GM12878 (cell line): ENCODE measurements around the gene MGME1. TPM values are rescaled to one million over a fixed set of nuclear protein-coding genes. Genes with fewer than 3 reads are reported as not detected.

ENCODE experiments used
- ATAC-seq: fragments of 200-7000 bp; cut with Tn5 transposase; 3 replicates; pipeline ENCODE4 v1.9.1; 2020; ENCODE audit warnings: mild to moderate bottlenecking, moderate library complexity
- BruUV-seq: library from RNA; stranded (reverse); fragments of 400-500 nt; replicated peaks from 2 replicates; lab custom pipeline; 2021; lab: Mats Ljungman, UMichigan
- CTCF ChIA-PET: fragments of 300-600 bp; sonication (Branson Sonifier 250); formaldehyde crosslinking; extraction: SDS; loops from one replicate; lab custom pipeline; 2021; ENCODE audit warnings: inconsistent platforms; lab: Yijun Ruan, JAX
- POLR2A ChIA-PET: fragments of 350-600 bp; formaldehyde crosslinking; extraction: SDS; loops from one replicate; lab custom pipeline; 2021; ENCODE audit warnings: inconsistent platforms; lab: Charles Lee
- RAD21 ChIA-PET: fragments of 300-600 bp; sonication (Branson Sonifier 250); formaldehyde crosslinking; loops from one replicate; lab custom pipeline; 2023; ENCODE audit warnings: antibody characterized with exemption; ENCODE audit not compliant: unreplicated experiment; lab: Charles Lee
- SMC1A ChIA-PET: fragments of 300-600 bp; sonication (Branson Sonifier 250); formaldehyde crosslinking; loops from one replicate; lab custom pipeline; 2023; ENCODE audit not compliant: unreplicated experiment, uncharacterized antibody; lab: Charles Lee
- DNase-seq: peaks from one replicate; pipeline ENCODE4 v3.0.0-alpha.2; 2011; ENCODE audit warnings: low read depth, low spot score
- FAIRE-seq: peaks from 3 replicates; lab custom pipeline; 2011; peaks lifted over from hg19 to GRCh38; lab: Jason Lieb, UNC
- H2AFZ ChIP-seq: 2 replicates; pipeline ENCODE4 v1.6.0; 2011; ENCODE audit warnings: low read depth, low read length, control low read depth; ENCODE audit not compliant: control insufficient read depth
- H3K27ac ChIP-seq: 2 replicates; pipeline ENCODE4 v1.5.1; 2011; ENCODE audit warnings: control low read depth; ENCODE audit not compliant: control insufficient read depth, insufficient read depth
- H3K27me3 ChIP-seq, 2 experiments: replicated peaks in 1 of 2; 2 replicates each; pipeline versions ENCODE4 v1.6.0 to v1.6.1; 2011; ENCODE audit warnings: low read length in 1 of 2; ENCODE audit not compliant: control insufficient read depth in 2 of 2, insufficient read depth in 2 of 2
- H3K36me3 ChIP-seq, 2 experiments: 2 replicates each; pipeline ENCODE4 v1.5.1; 2011; ENCODE audit warnings: low read length in 1 of 2; ENCODE audit not compliant: control insufficient read depth in 2 of 2, insufficient read depth in 2 of 2
- H3K4me1 ChIP-seq: 2 replicates; pipeline ENCODE4 v1.6.1; 2011; ENCODE audit warnings: mild to moderate bottlenecking, low read length, moderate library complexity, mixed read lengths; ENCODE audit not compliant: control insufficient read depth, insufficient read depth
- H3K4me2 ChIP-seq: 2 replicates; pipeline ENCODE4 v1.6.0; 2011; ENCODE audit warnings: control low read depth; ENCODE audit not compliant: control insufficient read depth, insufficient read depth
- H3K4me3 ChIP-seq: fragments of 200-600 bp; sonication (generic); 2 replicates; pipeline ENCODE4 v1.5.1; 2016
- H3K79me2 ChIP-seq: 2 replicates; pipeline ENCODE4 v1.6.0; 2011; ENCODE audit warnings: low read length; ENCODE audit not compliant: control insufficient read depth, insufficient read depth
- H3K9ac ChIP-seq: 2 replicates; pipeline ENCODE4 v1.8.0; 2011; ENCODE audit warnings: low read length, control low read depth, mixed read lengths; ENCODE audit not compliant: control insufficient read depth, insufficient read depth
- H3K9me3 ChIP-seq: replicated peaks from 3 replicates; pipeline ENCODE4 v1.5.1; 2011; ENCODE audit warnings: mild to moderate bottlenecking, low read length; ENCODE audit not compliant: control insufficient read depth, insufficient read depth
- H4K20me1 ChIP-seq: 2 replicates; pipeline ENCODE4 v1.6.0; 2011; ENCODE audit not compliant: control insufficient read depth, insufficient read depth
- EZH2 ChIP-seq: IDR thresholded peaks from 2 replicates; pipeline ENCODE4 v1.6.1; 2012; ENCODE audit warnings: low read depth, mild to moderate bottlenecking, control low read depth, inconsistent platforms, low read length, borderline replicate concordance; ENCODE audit not compliant: control insufficient read depth
- FOXK2 ChIP-seq: fragments of 450-650 bp; IDR thresholded peaks from 2 replicates; pipeline ENCODE4 v1.6.1; 2017; ENCODE audit warnings: mild to moderate bottlenecking, moderate library complexity
- GATAD2B ChIP-seq: fragments of 450-650 bp; conservative IDR thresholded peaks from 2 replicates; pipeline ENCODE4 v1.6.1; 2017; ENCODE audit warnings: low read depth, mild to moderate bottlenecking, moderate library complexity
- HDAC2 ChIP-seq: fragments of 200-600 bp; sonication (generic); IDR thresholded peaks from 2 replicates; pipeline ENCODE4 v1.6.1; 2017
- IKZF1 ChIP-seq: fragments of 450-650 bp; conservative IDR thresholded peaks from 2 replicates; pipeline ENCODE4 v1.6.1; 2017; ENCODE audit warnings: antibody characterized with exemption, mild to moderate bottlenecking
- KDM1A ChIP-seq: fragments of 200-600 bp; sonication (generic); IDR thresholded peaks from 2 replicates; pipeline ENCODE4 v1.6.1; 2016; ENCODE audit warnings: borderline replicate concordance
- PAX5 ChIP-seq: IDR thresholded peaks from 2 replicates; pipeline ENCODE4 v1.6.1; 2011; ENCODE audit warnings: low read depth, low read length, borderline replicate concordance
- PRDM15 ChIP-seq: fragments of 450-650 bp; formaldehyde crosslinking; IDR thresholded peaks from 2 replicates; pipeline ENCODE4 v1.4.0; 2020; ENCODE audit warnings: mild to moderate bottlenecking, moderate library complexity
- SMAD1 ChIP-seq: fragments of 450-650 bp; IDR thresholded peaks from 2 replicates; pipeline ENCODE4 v1.6.1; 2018; ENCODE audit warnings: mild to moderate bottlenecking, low read depth; ENCODE audit not compliant: partially characterized antibody
- TCF7 ChIP-seq: IDR thresholded peaks from 2 replicates; pipeline ENCODE4 v1.6.1; 2014; ENCODE audit warnings: antibody characterized with exemption, borderline replicate concordance
- USF2 ChIP-seq: IDR thresholded peaks from 2 replicates; pipeline ENCODE4 v1.6.1; 2011; ENCODE audit warnings: low read depth, low read length, improper control_type of control experiment, borderline replicate concordance
- YBX1 ChIP-seq: fragments of 450-650 bp; IDR thresholded peaks from 2 replicates; pipeline ENCODE4 v1.6.1; 2016; ENCODE audit warnings: antibody characterized with exemption
- YY1 ChIP-seq: IDR thresholded peaks from 2 replicates; pipeline ENCODE4 v1.6.1; 2011; ENCODE audit warnings: low read depth, mild to moderate bottlenecking, low read length
- ZBTB33 ChIP-seq: fragments of 450-650 bp; IDR thresholded peaks from 2 replicates; pipeline ENCODE4 v1.6.1; 2017; ENCODE audit warnings: mild to moderate bottlenecking
- ZNF687 ChIP-seq: fragments of 450-650 bp; IDR thresholded peaks from 2 replicates; pipeline ENCODE4 v1.6.1; 2017; ENCODE audit warnings: mild to moderate bottlenecking, moderate library complexity
- WGBS: methylation state at CpG from one replicate; pipeline ENCODE4 v1.1.6; 2016; ENCODE audit warnings: low lambda C conversion rate; ENCODE audit not compliant: insufficient replicate concordance, insufficient coverage; ENCODE audit errors: missing lambda C conversion rate; 5-methylcytosine and 5-hydroxymethylcytosine counted together
- in situ Hi-C: fragments of 300-500 bp; cut with MboI; formaldehyde crosslinking; loops from 9 replicates; pipeline ENCODE4 v1.14.3; 2018; ENCODE audit warnings: mixed read lengths
- intact Hi-C: fragments of 100-400 bp; cut with micrococcal nuclease; formaldehyde crosslinking; loops from one replicate; pipeline ENCODE4 v1.14.2; 2022; ENCODE audit not compliant: unreplicated experiment
- polyA plus RNA-seq, 11 experiments: library from polyadenylated mRNA; depleted of rRNA in 4 of 11; unstranded in 6 of 11; stranded (reverse) in 5 of 11; fragments of >200 nt; fragmentation: Nextera tagmentation in 4 of 11; fragmentation: Illumina TruSeq in 1 of 11; extraction: Ambion mirVana in 4 of 11; extraction: Trizol in 1 of 11; gene quantifications; 1 replicate in 1 of 11; 2 replicates in 10 of 11; pipeline versions ENCODE4 v1.2.1 to v1.2.3, GENCODE V29; 2011 to 2016; ENCODE audit warnings: inconsistent platforms in 2 of 11, missing spikeins in 2 of 11, low read depth in 1 of 11
- total RNA-seq, 4 experiments: library from RNA; depleted of rRNA in 3 of 4; stranded (reverse); fragments of >200 nt in 3 of 4; fragmentation: Illumina TruSeq in 1 of 4; extraction: Trizol in 1 of 4; gene quantifications; 2 replicates each; pipeline versions ENCODE4 v1.2.1 to v1.2.3, GENCODE V29; 2013 to 2021

The MGME1 gene
- total and polyA plus RNA-seq, 10 of the 15 experiments (the other 5 are each of a cell fraction or from before 2014, with no cell fraction given): 13.4 to 44.8 (median 30.6) TPM

- Histone ChIP-seq H3K27me3 (no peaks in the 10 kb centered on the region), H3K9me3 (no peaks in the 10 kb centered on the region), H3K79me2 (no peaks in the 10 kb centered on the region), H2AFZ (no peak overlapping the region), H3K4me1 (peaks cover 20% of the 10 kb centered on the region), H3K4me2 (no peak overlapping the region), H3K36me3 (no peaks in the 10 kb centered on the region), H3K9ac (no peak overlapping the region), H3K4me3 (no peak overlapping the region), H3K27ac (no peak overlapping the region), H4K20me1 (no peaks in the 10 kb centered on the region)
- ATAC-seq (no peak), DNase-seq (no peak), FAIRE-seq (no peak)
- ChIA-PET POLR2A (interaction anchor here (0.7 kb wide), 1 partner anchor 321 kb away, joined by 5 read pairs; no protein-coding TSS in a partner anchor), RAD21 (no interaction called here), CTCF (no interaction called here), SMC1A (interaction anchor here (0.6 kb wide), 2 partner anchors 12 to 164 kb away, joined by 3 to 4 read pairs; no protein-coding TSS in a partner anchor)
- in situ Hi-C loops: no loop called here
- no TSS peak for BruUV-seq
- intact Hi-C loops: loop anchor here (10.0 kb wide), 1 partner anchor 276 kb away; the partner anchor contains the start of gene ZNF133
- WGBS: 64% methylated on average over 7 of the region's 7 CpGs
- TF ChIP-seq SMAD1: no peak
- no peak for TF ChIP-seq USF2
- no peak for TF ChIP-seq ZBTB33
- TF ChIP-seq PRDM15: no peak
- TF ChIP-seq GATAD2B: no peak
- no peak for TF ChIP-seq IKZF1
- no peak for TF ChIP-seq ZNF687
- TF ChIP-seq YBX1: no peak
- no peak for TF ChIP-seq EZH2
- no peak for TF ChIP-seq KDM1A
- TF ChIP-seq PAX5: no peak
- no peak for TF ChIP-seq HDAC2
- TF ChIP-seq YY1: no peak
- no peak for TF ChIP-seq TCF7
- TF ChIP-seq FOXK2: no peak
Observed at GRCh38 chr20:18009116-18009515, 40.3 kb downstream of the MGME1 start.
